ENCODE data around the gene AP2A1.

Gene AP2A1

DNA sequence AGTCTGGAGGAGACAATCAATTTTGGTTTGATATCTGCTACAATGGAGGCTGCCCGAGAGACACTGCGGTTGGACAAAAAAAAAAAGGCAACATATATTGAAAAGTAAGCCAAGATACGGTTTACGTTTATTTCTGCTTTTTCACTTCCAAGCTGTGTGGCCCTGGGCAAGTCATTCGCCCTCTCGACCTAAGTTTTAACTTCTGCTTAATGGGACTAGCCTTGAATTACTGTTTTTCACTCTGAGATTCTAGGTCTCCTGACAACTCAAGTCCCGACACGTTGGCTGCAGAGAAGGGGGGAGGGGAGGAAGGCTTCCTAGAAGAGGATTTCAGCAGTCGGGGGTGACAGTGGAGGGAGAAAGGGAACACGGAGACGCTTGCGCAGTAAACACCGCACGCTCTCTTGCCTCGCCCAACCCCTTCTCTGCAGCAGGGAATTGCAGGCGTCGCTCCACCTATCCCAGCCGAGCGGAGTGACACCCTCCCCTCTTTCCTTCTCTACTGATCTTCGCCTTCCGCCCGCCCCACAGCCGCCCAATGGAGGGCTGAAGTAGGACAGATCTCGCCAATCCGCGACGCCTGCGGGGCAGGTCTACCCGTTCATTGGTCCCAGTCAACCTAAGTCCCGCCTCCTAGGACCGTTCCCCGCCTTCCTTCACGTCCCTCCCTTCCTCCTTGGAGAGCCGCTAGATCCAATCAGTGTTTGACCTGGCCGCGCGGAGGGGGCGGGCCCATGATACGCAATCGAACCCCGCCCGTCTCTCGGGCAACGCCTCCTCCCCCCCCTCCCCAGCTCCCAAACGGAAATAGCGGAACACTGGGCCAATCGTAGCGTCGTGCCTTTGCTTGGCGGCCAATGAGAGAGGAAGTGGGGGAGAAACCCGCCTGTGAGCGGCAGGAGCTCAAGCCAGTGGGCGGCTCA, 533 bp upstream of the AP2A1 start:
- peak; percentile 100 for DNase-seq

- no peak for DNase-seq
Measured at GRCh38 chr19:49767381-49767780, 580 bp downstream of the AP2A1 start.

DNA sequence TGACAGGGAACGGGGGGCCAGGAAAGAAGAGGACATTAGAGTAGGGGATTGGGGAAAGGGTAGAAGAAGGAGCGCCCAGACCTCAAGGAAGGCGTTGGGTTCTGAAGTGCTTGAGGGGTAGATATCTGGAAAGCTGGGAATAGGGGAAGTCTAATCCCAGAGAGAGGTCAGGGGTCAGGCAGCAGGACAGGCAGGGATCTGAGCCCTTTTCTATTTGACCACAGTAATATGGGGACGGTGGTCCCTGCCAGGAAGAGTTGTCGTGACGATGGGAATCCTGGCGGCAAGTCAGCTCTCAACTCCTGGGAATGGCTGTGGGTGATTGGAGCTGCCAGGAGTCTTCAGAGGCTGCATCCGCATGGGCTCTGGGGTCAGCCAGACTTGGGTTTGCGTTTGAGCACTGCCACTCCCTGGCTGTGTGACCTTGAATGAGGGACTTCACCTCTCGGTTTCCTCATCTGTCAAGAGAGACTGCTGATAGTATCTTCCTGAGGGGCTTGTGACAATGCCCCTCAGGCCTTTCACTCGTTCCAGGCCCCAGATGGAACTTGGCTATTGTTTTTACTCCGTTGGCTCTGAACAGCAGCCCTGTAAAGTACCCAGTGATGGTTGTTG, 1.3 kb downstream of the AP2A1 start:
- DNase-seq = no peak

DNA sequence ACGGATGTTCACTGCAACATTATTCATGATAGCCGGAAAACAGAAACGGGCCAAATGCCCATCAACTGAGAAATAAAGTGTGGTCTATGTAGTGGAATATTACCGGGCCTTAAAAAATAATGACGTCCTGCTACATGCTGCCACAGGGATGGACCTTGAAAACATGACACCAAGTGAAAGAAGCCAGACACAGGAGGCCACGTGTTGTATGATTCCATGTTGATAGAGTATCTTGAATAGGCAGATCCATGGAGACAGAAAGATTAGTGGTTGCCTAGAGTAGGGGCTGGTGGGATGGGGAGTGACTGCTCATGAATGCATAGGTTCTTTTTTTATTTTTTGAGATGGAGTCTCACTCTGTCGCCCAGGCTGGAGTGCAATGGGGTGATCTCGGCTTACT, 3.7 kb downstream of the AP2A1 start:
- no peak for DNase-seq

GRCh38 chr19:49771674-49772139, 4.9 kb downstream of the AP2A1 start:
- DNase-seq = no peak

GRCh38 chr19:49772850-49773432, 6.1 kb downstream of the AP2A1 start:
- no peak for DNase-seq

DNA sequence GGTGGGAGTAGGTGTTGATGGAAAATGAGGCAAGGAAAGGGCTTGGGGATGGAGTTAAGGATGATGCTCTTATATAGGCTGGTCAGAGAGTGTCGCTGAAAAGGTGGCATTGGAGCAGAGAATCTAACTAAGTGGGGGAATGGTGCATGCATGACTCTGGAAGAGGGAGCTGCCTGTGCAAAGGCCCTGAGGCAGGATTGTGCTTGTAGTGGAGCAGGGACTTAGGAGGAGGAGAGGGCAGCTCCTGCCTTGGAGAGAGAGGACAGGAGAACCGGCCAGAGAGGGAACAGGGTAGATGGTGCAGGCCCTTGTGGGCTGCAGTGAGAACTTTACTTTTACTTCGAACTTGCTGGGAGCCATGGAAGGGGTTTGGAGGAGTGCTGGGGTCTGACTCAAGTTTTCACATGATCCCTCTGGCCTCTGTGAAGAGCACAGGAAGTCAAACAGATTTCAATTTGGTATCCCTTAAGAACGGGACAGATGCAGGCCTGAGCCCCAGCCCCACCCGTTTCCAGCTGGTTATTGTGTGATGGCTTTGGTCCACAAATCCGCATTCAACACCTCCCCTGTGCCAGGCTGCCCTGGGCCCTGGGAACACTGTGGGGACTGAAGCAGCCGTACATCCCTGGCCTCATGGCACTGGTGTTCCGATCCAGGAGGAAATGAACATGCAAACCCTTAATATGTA, 7.0 kb downstream of the AP2A1 start:
- no peak for DNase-seq

DNA sequence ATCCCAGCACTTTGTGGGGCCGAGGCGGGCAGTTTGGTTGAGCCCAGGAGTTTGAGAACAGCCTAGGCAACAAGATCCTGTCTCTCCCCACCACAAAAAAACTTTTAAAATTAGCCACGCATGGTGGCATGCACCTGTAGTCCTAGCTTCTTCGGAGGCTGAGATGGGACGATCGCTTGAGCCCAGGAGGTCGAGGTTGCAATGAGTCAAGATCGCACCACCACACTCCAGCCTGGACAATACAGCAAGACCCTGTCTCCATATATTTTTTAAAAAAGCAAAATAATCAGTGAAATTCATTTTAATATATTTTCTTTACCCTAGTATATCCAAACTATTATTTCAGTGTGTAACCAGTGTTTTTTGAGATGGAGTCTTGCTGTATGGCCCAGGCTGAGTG, 8.2 kb downstream of the AP2A1 start:
- DNase-seq = no peak

DNA sequence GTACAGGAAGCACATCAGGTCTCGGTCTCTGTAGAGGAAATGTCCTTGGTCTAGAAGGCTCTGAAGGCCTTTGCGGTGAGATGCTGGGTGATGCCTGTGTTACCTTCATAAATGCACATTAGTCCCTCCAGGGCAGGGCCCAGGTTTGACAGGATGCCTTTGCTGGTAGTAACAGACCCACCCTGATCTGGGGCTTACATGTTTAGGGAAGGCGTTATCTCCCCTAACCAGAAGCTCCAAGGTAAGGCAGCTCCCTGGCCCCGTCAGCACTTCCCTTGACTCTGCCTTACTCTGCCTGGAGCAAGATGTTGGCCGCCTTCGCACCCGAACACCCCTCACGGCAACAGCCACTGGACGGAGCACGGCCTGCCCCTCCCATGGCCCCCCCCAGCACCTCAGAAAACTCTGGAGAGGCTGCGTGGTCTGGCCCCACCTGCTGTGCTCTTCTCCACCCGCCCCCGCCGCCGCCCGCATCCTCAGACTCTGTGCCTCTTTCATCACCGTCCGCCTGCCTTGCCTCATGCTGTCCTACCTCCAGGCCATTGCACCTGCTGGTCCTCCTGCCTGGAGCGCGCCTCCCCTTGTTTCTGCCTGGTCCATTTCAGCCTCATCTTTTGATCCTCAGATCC, 9.1 kb downstream of the AP2A1 start:
- DNase-seq = no peak

GRCh38 chr19:49776371-49776764, 9.6 kb downstream of the AP2A1 start:
- DNase-seq = no peak

DNA sequence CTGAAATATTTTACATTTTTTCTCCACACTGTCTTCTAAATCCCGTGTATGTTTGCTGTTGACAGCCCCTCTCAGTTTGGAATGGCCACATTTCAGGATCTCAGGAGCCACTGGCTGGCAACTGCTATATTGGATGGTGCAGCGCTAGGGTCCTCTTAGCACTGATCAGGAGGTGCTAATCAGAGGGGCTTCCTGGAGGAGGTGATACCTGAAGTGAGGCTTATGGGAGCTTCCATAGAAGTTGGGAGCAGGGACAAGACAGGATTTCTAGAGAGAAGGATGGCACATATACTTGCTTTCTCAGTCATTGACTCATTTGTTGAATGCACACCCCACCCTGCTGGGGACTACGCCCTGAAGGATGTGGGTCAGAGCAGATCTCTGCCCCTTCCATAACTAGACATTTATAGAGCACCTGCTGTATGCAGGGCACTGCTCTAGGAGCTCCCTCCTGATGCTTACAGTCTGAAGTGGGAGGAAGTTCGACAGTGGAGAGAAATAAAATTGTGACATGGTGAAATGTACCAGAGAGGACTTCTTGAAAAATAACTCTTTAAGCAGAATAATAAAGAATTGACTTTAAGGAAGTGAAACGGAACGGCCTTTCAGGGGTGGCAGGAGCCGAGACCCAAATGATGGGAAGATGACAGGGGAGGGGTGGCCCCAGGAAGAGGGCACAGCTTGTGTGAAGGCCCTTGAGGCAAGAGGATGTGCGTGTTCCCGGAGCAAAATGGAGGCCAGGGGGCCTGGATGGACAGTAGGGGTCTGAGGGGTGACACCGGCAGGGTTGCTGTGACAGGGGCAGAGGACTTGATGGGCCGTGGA, 13.1 kb downstream of the AP2A1 start:
- no peak for DNase-seq

DNA sequence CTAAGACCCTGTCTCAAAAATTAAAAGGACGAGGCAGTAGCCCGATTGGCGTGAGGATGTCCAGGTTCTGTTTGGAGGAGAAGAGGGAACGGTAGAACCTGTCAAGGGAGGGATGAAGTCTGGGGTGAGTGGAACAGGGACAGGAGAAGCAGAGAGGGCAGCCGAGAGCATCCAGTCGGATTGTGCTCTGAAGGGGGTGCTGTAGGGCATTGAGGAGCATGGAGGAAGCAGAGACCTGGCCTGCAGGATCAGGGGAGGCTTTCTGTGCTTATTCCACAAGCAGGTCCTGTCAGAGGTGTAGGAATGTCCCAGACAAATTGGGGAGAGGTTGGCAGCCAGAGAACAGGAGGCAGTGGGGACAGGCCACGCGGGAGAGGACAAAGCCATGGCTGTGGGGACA, 14.1 kb downstream of the AP2A1 start:
- DNase-seq = no peak

GRCh38 chr19:49781394-49781793, 14.6 kb downstream of the AP2A1 start:
- no peak for DNase-seq

DNA sequence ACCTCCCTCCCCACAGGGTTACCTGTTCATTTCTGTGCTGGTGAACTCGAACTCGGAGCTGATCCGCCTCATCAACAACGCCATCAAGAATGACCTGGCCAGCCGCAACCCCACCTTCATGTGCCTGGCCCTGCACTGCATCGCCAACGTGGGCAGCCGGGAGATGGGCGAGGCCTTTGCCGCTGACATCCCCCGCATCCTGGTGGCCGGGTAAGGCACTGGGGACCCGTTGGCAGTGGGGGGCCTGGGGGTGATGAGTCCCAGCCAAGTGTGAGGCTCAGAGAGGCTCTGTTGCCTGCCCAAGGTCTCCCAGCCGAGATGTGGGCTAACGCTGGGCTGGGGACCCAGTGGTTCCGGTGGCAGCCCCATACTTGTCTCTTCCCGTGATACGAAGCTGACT, 15.7 kb downstream of the AP2A1 start:
- DNase-seq = no peak

GRCh38 chr19:49786376-49786820, 19.6 kb downstream of the AP2A1 start:
- no peak for DNase-seq

- DNase-seq = no peak
Measured at GRCh38 chr19:49787746-49788145, 20.9 kb downstream of the AP2A1 start.

DNA sequence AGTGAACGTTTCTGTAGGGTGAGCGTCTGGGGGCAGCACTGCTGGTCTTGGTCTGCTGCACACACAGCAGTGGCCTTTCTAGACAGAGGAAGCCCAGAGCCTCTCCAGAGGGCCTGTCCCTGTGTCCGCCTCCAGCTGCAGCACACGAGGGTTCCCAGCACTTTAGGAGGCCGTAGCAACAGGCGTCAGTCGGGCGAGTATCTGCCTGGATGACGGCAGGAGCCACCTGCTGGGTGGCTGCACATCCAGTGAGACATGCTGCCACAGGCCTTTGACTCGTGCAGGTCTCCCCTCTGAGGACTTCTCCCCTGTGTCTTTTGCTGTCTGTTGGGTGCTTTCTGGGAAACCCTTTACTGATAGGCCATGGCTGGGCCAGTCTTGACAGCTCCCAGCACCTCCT, 22.1 kb downstream of the AP2A1 start:
- no peak for DNase-seq

- DNase-seq = no peak
Measured at GRCh38 chr19:49790866-49791265, 24.1 kb downstream of the AP2A1 start.

GRCh38 chr19:49791776-49792445, 25.1 kb downstream of the AP2A1 start:
- no peak for DNase-seq

GRCh38 chr19:49792829-49793560, 26.2 kb downstream of the AP2A1 start:
- DNase-seq = no peak

- peak; percentile 59 for DNase-seq
Measured at GRCh38 chr19:49793561-49793840, 26.7 kb downstream of the AP2A1 start.

All from stimulated activated CD4-positive, alpha-beta T cell treated with anti-CD3 and anti-CD28 coated beads, Interleukin-1b, Interleukin-23, amount 100 ng/mL, for 48 hours (primary cell).